HepG2 (cell line): ENCODE data around the gene AP4S1. TPM values are rescaled to one million over a fixed set of nuclear protein-coding genes. Genes with fewer than 3 reads are reported as not detected.
A peak's percentile ranks its signal among the peaks of the same experiment; 100 is the strongest.

ENCODE experiments used
- BATF2 ChIP-seq: sonication (generic); formaldehyde crosslinking; IDR thresholded peaks from 2 replicates; pipeline ENCODE4 v1.8.0; 2022; ENCODE audit warnings: mild to moderate bottlenecking, missing genetic modification reagents, moderate library complexity
- HINFP ChIP-seq: sonication (generic); formaldehyde crosslinking; IDR thresholded peaks from 2 replicates; pipeline ENCODE4 v1.4.0; 2020; ENCODE audit warnings: low read depth, mild to moderate bottlenecking, missing genetic modification reagents
- PATZ1 ChIP-seq: sonication (generic); formaldehyde crosslinking; IDR thresholded peaks from 2 replicates; pipeline ENCODE4 v1.4.0; 2020; ENCODE audit warnings: missing genetic modification reagents
- SALL1 ChIP-seq: sonication (generic); formaldehyde crosslinking; IDR thresholded peaks from 2 replicates; pipeline ENCODE4 v1.8.0; 2022; ENCODE audit warnings: mild to moderate bottlenecking, missing genetic modification reagents
- SMYD3 ChIP-seq: sonication (generic); formaldehyde crosslinking; IDR thresholded peaks from 2 replicates; pipeline ENCODE4 v1.8.1; 2023; ENCODE audit warnings: mild to moderate bottlenecking, missing genetic modification reagents
- TAF15 ChIP-seq: fragments of 200-400 bp; formaldehyde crosslinking; IDR thresholded peaks from one replicate; pipeline ENCODE4 v1.6.1; 2018; ENCODE audit warnings: mild to moderate bottlenecking, low read depth, low read length; ENCODE audit not compliant: poor library complexity, severe bottlenecking
- ZBTB10 ChIP-seq: sonication (generic); formaldehyde crosslinking; IDR thresholded peaks from 2 replicates; pipeline ENCODE4 v1.4.0; 2020; ENCODE audit warnings: missing genetic modification reagents, borderline replicate concordance
- polyA plus RNA-seq, 8 experiments: library from polyadenylated mRNA; depleted of rRNA in 3 of 8; stranded (reverse) in 7 of 8; unstranded in 1 of 8; fragments of >200 nt; fragmentation: Illumina TruSeq in 4 of 8; extraction: Trizol in 4 of 8; gene quantifications; 2 replicates each; pipeline versions ENCODE4 v1.2.1 to v1.2.3, GENCODE V29; 2011 to 2016; ENCODE audit warnings: low read depth in 4 of 8, missing spikeins in 1 of 8, mixed read lengths in 1 of 8; ENCODE audit not compliant: insufficient read depth in 1 of 8
- total RNA-seq, 5 experiments: library from RNA; depleted of rRNA; stranded (reverse); fragments of >200 nt; fragmentation: Illumina TruSeq; extraction: Trizol; gene quantifications; 2 replicates each; pipeline ENCODE4 v1.2.3, GENCODE V29; 2016; ENCODE audit warnings: low read depth in 1 of 5

Gene AP4S1
- total and polyA plus RNA-seq, 2 of the 13 experiments (the other 11 are each of a cell fraction or from before 2014, with no cell fraction given), result 3.9 to 21.1 TPM

GRCh38 chr14:31059152-31059924, 33.9 kb downstream of the AP4S1 start (continued):
- TF ChIP-seq BATF2 (CRISPR knock-in tag) (no peak), PATZ1 (0 out of 2 replicates have a peak, but pooled peaks have one; percentile 46), TAF15 (no peak), HINFP (CRISPR knock-in tag) (no peak), SMYD3 (CRISPR knock-in tag) (no peak), SALL1 (CRISPR knock-in tag) (0 out of 2 replicates have a peak, but pooled peaks have one; percentile 20), ZBTB10 (CRISPR knock-in tag) (no peak)
- TF ChIP-seq, all 625 proteins: peak for 21
